Cardiac fibroblast (primary cell): Measurements from ENCODE around the gene PTMS.

Source experiments
- DNase-seq, 2 donors: peaks; one replicate each; pipeline versions ENCODE4 v3.0.0 to v3.0.0-alpha.2; 2010; ENCODE audit warnings: low read depth in 2 of 2
- H3K4me3 ChIP-seq, 2 donors: replicated peaks in 1 of 2; 1 replicate in 1 of 2; 2 replicates in 1 of 2; pipeline ENCODE4 v1.5.1; 2011; ENCODE audit warnings: low read depth in 2 of 2, low read length in 2 of 2, mild to moderate bottlenecking in 2 of 2, moderate library complexity in 1 of 2
- CTCF ChIP-seq: IDR thresholded peaks from one replicate; pipeline ENCODE4 v1.5.1; 2011; ENCODE audit warnings: low read depth, mild to moderate bottlenecking, low read length, inconsistent platforms

Gene PTMS

DNA sequence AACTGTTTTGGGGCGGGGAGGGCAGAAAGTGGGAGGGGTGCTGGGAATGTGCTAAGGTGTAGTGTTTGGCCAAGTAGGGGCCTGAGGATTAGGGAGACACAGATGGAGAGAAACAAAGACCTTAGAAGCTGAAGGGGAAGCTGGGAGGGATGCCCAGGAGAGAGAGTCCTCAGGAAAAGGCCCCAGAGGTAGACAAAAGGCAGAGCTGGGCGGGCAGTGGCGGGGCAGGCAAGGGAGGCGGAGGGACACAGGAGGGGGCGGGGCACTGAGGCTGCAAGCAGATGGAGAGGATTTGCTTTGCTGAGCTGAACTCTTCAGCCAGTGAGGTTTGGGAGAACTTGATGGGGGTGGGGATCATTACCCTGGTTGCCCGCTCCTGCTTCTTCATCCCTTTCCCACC, 2.8 kb downstream of the PTMS start:
- no peak for TF ChIP-seq CTCF
- H3K4me3 ChIP-seq: peak overlapping the region; percentile 90 to 91
- peak in 1 of 2 donors; percentile 50 for DNase-seq

DNA sequence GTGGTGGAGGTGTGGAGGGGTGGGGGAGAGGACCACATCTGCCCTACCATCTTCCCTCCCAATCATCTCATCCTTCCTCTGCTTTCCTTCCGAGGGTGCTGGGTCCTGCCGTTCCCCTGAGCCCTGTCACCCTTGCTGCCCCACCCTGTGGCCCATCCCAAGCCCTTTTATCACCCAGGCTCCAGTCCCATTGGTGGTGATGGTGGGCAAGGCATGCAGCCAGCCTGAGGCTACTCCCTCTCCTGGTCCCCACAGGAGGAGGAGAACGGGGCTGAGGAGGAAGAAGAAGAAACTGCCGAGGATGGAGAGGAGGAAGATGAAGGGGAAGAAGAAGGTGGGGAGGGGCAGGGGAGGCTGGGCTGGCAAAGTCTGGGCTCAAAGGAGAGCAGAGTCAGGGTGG, 3.5 kb downstream of the PTMS start:
- no peak for TF ChIP-seq CTCF
- H3K4me3 ChIP-seq: no peak overlapping the region
- DNase-seq: no peak

DNA sequence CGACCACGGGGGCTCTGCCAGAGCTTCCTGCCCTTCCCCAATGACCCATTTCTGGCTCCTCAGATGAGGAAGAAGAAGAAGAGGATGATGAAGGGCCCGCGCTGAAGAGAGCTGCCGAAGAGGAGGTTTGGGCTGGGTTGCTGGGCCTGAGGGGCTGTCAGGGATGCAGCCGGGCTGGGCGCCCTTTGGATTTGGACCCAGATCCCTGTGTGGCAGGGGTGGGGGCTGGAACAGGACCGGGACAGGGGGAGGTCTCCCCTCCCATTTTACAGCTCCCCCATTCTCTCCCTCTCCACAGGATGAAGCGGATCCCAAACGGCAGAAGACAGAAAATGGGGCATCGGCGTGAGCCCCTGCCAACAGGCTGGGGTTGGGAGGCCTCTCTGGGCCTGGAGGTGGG, 3.9 kb downstream of the PTMS start:
- H3K4me3 ChIP-seq: no peak overlapping the region
- no peak for TF ChIP-seq CTCF

DNA sequence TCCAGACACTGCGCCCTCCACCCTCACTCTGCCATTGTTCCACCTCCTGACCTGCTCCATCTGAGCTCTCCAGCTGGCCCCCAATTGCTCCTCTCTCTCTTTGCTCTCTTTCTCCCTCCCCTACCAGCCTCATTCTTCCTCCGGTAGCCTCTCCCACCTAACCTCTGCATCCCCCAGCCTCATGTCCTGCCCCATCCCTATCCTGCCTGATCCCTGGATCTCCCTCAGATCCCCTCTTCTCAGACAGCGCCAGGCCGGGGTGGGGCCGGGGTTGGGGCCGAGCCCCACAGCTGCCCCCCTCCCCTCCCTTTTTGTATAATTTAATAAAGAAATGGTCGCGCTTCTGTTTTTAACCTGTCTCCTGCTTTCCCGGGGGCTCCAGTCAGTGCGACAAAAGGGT, 4.4 kb downstream of the PTMS start:
- no peak overlapping the region for H3K4me3 ChIP-seq
- TF ChIP-seq CTCF: no peak
- no peak for DNase-seq

More for the DNA sequence above, 3.9 kb downstream of the PTMS start:
- no peak for DNase-seq

DNA sequence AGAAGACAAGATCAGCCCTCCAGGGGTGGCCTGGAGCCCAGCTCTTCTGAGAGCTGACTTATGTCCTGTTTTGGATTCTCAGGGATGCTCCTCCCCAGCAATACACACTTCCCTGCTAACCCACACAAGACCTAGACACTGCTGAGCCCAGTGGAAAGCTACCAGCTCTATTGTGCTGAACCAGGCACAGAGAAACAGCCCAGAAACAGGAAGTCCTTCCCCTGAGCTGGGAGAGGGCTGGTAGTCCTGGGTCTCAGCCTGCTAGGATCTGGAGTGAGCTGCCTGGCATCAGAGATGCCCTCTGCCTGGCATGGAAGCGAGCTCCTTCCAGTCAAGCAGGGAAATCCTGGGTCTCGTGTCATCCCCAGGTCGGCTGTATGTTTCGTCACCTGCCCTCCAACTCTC, 4.9 kb downstream of the PTMS start:
- no peak for TF ChIP-seq CTCF
- H3K4me3 ChIP-seq: no peak overlapping the region
- DNase-seq: no peak

DNA sequence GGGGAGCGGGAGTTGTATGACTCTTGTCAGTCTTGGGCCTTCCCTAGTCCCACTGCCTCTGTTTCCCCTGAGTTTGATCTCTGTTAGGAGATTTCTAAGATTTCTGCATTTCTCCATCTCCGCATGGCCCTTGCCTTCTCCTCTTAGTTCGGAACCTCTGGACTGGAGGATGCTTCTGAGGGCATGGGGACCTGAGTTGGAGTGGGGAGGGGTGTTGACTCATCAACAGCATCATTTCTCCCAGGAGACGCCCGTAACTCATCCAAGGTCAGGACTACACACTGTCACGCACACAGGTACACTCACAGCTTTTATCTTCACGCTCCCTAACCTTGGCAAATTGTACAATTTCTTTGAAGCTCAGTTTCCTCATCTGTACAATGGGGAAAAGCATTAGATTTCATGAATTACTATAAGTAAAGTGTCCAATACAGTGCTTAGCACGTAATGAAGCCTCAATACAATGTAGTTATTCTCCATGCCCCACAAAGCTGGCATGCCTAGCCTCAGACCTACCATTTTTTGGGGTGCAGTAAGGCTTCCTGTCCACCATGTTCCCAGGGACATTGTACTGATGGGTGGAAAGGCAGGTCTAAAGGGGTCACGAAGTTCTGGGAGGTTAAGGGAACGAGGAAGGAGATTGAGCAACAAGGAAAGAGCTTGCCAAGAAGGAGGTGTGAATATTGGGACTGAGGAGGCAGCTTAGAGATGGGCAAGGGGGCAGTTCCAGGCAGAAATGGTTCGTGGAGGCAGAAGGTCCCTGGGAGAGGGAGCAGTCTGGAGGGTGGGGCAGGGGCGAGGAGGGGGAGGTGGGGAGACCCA, 5.6 kb downstream of the PTMS start:
- H3K4me3 ChIP-seq: no peak overlapping the region
- TF ChIP-seq CTCF: no peak
- peak; percentile 36 to 44 for DNase-seq

DNA sequence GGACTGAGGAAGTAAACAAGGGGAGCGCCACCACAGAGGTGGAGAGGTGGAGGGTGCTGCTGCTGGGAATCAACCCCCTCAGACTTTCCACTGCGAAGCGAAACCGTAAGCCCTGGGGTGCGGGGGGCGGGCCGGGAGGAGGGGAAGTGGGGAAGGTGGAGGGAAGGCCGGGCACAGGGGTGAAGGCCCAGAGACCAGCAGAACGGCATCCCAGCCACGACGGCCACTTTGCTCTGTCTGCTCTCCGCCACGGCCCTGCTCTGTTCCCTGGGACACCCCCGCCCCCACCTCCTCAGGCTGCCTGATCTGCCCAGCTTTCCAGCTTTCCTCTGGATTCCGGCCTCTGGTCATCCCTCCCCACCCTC, 6.2 kb downstream of the PTMS start, which contains the start of gene LAG3:
Gene LAG3 (plus strand): TSS at position 190 of the 365 bp plus-strand sequence. CDS start 333 bp downstream, outside the sequence.
- H3K4me3 ChIP-seq: no peak within 1 kb of the TSS
- no peak for TF ChIP-seq CTCF
- DNase-seq: no peak
